HG03064 (cell line): Measurements from ENCODE around the gene ARRDC3.

Source experiments
- ATAC-seq: cut with Tn5 transposase; IDR thresholded peaks from one replicate; pipeline ENCODE4 v1.9.1; 2021; ENCODE audit warnings: low read depth; ENCODE audit not compliant: unreplicated experiment

The ARRDC3 gene

GRCh38 chr5:91319667-91320066 lies 63.5 kb downstream of the ARRDC3 start:
- no peak for ATAC-seq

GRCh38 chr5:91318724-91319123 lies 64.4 kb downstream of the ARRDC3 start:
- no peak for ATAC-seq
